GM18861 (cell line): Measurements from ENCODE around the gene BCL2L12.
A peak's percentile ranks its signal among the peaks of the same experiment; 100 is the strongest.

Experiments used
- ATAC-seq: cut with Tn5 transposase; IDR thresholded peaks from one replicate; pipeline ENCODE4 v1.9.1; 2021; ENCODE audit not compliant: unreplicated experiment

Gene BCL2L12

DNA sequence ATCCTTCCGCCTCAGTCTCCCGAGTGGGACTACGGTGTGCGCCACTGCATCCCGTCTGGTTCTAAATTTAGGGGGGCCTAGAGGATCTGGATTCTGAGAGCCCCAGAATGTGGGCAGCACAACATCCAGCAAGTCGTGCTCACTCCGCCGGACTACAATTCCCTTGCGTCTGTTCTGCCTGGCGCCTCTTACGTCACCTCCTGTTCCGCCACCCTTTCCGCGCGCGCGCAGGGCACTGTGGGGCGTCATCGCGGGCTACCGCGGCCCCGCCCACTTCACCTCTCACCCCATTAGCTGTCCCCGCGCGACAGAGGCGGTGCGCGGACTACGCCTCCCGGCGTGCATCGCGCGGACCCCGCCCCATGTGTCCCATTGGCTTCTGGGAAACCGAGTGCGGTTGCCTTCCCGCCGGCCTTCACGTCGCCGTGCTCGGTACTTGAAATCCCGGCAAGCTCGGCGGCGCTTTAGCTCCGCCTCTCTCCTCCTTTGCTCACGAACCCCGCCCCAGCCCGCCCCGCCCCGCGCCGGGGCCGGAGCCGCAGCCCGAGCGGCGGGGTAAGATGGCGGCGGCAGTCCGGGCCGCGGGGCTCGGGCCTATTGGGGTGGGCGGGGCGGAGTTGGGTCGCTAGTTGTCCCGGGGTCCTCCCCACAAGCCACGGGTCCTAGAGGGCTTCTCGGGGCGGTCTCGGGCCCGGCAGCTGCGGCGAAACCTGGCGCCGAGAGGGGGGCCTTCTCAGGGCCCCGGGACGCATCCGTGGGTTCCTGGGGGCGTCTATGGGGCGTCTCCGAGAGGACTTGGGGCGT, 23.8 kb upstream of the BCL2L12 start, which contains the start of gene SCAF1:
Gene SCAF1, plus strand, starts transcription at position 522 of the 804 bp plus-strand sequence. CDS start 2,818 bp downstream, outside the sequence.
- ATAC-seq = peak; percentile 50

- no peak for ATAC-seq
These were observed 23.2 kb upstream of the BCL2L12 start for GRCh38 chr19:49642492-49643035.

GRCh38 chr19:49643466-49643865, 22.3 kb upstream of the BCL2L12 start:
- ATAC-seq = no peak

- no peak for ATAC-seq
These were observed 20.1 kb upstream of the BCL2L12 start for GRCh38 chr19:49645592-49645991.

DNA sequence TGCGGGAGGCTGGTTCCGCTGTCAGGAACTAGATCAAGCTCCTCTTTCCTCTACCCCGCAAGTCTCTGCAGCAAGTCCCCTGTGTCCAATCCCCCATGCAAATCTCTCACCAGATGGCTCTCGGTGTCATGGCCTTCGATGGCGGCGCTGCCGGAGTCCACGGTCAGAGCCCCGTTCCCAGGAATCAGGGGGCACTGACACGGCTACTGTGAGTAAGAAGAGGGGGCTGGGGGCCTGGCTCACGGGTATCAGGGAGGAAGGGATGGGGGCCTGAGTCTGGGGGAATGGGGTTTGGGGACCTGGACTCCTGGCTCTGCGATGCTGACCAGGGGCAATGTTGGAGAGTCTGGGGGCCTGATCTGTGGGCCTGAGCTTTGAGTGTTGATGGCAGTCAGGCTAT, 19.7 kb upstream of the BCL2L12 start:
- no peak for ATAC-seq

DNA sequence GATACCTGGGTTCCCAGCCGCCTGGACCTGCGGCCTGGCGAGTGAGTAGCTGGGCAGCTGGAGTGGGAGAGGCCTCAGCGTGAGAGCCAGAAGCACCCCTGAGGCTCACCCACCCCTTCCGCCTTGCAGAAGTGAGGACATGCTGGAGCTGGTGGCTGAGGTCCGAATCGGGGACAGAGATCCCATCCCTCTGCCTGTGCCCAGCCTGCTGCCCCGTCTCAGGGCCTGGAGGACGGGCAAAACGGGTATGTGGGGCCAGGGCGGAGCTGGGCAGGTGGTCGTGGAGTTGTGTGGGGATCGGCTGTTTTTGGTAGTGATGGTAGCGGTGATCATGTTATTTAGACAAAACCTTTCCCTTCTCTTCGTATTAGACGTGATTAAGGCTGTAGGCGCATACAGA, 19.1 kb upstream of the BCL2L12 start:
- no peak for ATAC-seq

GRCh38 chr19:49651029-49651819, 14.5 kb upstream of the BCL2L12 start:
- no peak for ATAC-seq

GRCh38 chr19:49651820-49652550, 13.7 kb upstream of the BCL2L12 start:
- ATAC-seq = no peak

DNA sequence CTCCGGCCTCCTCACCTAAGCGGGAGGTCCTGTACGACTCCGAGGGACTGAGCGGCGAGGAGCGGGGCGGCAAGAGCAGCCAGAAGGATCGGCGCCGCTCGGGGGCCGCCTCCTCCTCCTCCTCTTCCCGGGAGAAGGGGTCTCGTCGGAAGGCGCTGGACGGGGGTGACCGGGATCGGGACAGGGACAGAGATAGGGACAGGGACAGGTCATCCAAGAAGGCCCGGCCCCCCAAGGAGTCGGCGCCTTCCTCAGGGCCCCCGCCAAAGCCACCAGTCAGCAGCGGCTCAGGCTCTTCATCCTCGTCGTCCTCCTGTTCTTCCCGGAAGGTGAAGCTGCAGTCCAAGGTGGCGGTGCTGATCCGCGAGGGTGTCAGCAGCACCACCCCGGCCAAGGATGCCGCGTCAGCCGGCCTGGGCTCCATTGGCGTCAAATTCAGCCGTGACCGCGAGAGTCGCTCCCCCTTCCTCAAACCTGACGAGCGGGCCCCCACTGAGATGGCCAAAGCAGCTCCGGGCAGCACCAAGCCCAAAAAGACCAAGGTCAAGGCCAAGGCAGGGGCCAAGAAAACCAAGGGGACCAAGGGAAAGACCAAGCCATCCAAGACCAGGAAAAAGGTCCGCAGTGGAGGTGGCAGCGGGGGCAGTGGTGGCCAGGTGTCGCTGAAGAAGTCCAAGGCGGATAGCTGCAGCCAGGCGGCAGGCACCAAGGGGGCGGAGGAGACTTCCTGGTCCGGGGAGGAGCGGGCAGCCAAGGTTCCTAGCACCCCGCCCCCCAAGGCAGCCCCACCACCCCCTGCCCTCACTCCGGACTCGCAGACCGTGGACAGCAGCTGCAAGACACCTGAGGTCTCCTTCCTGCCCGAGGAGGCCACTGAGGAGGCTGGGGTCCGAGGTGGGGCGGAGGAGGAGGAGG, 12.9 kb upstream of the BCL2L12 start:
- no peak for ATAC-seq

DNA sequence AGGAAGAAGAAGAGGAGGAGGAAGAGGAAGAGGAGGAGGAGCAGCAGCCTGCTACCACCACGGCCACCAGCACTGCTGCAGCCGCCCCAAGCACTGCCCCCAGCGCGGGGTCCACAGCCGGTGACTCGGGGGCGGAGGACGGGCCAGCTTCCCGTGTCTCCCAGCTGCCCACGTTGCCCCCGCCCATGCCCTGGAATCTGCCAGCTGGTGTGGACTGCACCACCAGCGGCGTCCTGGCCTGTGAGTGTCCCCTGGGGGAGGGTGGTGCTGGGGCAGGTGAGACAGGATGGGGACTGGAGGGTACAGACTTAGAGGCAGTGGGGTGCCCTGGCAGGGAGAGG, 12.3 kb upstream of the BCL2L12 start:
- no peak for ATAC-seq

- ATAC-seq = no peak
These were observed 11.2 kb upstream of the BCL2L12 start for GRCh38 chr19:49654581-49654980.

DNA sequence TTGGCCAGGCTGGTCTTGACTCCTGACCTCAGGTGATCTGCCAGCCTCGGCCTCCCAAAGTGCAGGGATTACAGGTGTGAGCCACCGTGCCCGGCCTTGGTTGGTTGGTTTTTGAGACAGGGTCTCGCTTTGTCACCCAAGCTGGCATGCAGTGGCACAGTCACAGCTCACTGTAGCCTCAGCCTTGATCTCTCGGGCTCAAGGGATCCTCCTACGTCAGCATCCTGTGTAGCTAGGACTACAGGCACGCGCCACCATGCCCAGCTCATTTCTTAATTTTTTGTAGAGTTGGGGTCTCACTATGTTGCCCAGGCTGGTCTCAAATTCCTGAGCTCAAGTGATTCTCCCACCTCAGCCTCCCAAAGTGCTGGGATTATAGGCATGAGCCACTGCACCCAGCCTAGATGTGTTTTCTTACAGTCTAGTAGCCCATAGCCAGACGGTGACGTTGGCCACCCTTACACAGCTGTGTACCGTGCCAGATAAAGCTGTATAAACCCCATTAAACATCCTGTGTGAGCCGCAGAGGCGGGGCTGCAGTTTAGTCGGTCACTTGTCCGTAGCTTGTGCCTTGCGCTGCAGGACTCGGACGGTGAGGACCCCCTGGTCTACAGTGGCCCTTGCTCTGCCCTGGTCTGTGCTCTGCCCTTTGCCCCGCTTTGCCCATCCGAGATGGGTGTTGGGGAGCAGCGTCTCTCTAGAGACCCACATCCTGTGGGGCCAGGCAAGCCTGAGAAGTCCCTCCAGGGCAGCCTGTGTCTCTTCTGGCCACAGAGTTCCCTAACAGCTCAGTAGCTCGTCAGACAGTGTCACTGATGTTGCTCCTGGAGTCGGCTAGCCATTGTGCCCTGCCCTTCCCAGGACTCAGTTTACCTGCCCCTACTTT, 9.9 kb upstream of the BCL2L12 start:
- ATAC-seq = no peak

DNA sequence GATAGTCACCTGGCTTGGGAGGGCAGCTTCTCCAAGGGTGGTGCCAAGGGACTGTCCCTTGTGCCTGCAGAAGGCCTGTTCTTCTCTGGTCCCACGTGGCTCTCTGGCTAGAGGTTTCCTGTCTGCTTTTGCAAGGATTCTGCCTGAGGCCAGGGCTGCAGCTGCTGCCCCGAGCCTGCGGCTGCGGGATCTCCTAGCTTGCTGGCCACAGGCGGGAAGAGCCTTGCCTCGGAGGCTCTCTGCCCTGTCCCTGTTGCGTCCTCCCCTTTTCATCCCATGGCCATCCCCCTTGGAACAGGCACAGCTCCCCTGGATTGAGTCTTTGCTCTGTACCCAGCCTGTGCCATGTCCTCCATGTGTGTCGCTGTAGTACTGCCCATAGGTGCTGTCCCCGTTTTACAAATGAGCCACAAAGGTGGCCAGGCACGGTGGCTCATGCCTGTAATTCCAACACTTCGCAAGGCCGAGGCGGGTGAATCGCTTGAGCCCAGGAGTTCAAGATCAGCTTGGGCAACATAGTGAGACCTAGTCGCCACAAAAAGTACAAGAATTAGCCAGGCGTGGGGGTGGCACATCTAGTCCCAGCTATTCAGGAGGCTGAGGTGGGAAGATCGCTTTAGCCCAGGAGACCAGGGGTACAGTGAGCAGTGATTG, 9.2 kb upstream of the BCL2L12 start:
- ATAC-seq = no peak

- ATAC-seq = no peak
These were observed 8.1 kb upstream of the BCL2L12 start for GRCh38 chr19:49657493-49658138.

DNA sequence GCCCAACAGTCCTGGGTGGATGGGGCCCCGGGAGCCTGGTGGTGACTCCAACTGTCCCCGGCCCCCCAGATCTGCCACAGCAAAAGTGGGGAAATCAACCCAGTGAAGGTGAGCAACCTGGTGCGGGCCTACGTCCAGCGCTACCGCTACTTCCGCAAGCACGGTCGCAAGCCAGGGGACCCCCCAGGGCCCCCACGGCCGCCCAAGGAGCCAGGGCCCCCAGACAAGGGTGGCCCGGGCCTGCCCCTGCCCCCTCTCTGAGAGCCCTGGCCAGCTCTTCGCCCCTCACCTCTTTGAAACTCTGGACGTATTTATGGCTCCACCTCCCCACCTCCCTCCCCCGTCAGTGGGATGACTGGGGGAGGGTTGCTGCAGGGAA, 7.6 kb upstream of the BCL2L12 start:
- ATAC-seq = no peak

- ATAC-seq = no peak
These were observed 6.9 kb upstream of the BCL2L12 start for GRCh38 chr19:49658566-49659442.

- ATAC-seq = no peak
These were observed 5.3 kb upstream of the BCL2L12 start for GRCh38 chr19:49660338-49660961.
